Inflammatory macrophage treated with lipopolysaccharide for 1 hour (primary cell): ENCODE measurements around the gene FHAD1.

Experiments
- DNase-seq, 2 donors: peaks; one replicate each; pipeline ENCODE4 v3.0.0-alpha.2; 2020 to 2022

The FHAD1 gene

DNA sequence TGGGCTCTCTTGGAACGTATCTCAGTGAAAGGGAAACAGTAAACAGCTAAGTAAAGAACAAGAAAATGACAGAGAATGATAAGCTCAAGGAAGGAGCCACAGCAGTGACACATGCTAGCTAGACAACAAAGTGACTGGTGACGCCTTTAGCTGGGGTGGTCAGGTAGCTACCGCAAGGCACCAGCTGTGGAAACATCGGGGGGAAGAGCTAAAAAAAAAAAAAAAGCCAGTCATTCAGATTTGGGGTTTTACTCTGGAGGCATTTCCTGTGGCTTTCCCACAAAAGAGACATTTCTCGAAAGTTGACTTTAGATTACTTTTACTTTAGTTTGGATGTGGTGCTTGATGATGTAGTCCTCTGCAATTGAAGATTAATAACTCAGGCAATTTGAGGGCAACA, 2.1 kb downstream of the FHAD1 start:
- DNase-seq: no peak

DNA sequence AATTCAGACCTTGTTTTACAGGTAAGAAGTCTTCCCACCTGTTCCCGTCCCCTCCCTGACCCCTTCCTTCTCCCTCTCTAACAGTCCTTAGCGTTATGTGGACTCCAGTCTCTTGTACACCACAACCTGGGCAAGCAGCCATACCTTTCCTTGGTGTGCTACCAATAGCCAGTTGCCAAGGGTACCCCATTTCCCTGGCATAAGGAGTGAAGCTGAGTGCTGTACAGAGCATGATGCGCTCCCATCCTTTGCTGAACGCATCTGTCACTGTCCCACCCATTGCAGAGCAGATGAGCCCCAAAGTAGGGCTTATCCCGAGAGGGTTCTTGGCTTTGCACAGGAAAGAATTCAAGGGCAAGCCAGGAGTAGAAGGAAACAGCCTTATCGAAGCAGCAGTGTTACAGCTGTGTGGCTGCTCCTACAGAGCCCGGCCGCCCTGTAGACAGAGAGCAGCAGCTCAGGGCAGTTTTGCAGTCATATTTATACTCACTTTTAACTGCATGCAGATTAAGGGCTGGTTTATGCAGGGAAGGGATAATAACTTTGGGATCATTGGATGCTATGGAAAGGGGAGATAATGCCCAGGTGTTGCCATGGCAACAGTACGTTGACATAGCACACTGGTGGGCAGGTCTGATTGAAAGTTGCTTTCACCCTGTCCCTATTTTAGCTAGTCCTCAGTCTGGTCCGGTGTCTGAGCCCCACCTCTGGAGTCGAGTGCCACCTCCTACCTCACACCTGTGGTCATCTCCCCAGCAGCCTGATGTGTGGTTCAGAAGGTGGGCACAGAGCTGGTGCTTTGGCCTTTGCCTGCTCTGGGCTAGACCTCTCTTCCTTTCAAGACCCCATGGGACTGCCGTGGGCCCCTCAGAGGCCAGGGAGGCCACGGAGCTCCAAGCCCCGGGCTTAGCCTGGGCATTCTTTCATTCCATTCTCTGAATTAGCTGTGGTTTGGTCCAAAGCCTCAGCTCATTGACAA, 5.1 kb downstream of the FHAD1 start:
- no peak for DNase-seq

DNA sequence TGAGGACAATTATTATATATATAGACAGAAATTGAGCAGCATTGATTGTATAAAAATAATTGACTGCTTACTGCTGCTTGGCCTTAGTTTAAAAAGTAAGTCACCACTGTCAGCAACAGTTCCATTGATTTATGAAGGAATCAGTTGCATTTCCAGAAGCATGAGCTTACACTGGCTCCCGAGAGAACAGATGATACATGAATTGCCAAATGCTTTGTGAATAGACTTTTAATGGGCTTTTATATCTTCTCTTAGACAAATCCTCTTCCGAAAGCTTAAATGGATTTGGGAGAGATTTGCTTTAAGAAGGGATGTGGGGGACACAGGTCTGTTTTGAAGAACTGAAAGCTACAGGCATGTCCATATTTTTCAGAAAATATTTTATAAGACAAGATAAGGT, 7.5 kb downstream of the FHAD1 start:
- no peak for DNase-seq

DNA sequence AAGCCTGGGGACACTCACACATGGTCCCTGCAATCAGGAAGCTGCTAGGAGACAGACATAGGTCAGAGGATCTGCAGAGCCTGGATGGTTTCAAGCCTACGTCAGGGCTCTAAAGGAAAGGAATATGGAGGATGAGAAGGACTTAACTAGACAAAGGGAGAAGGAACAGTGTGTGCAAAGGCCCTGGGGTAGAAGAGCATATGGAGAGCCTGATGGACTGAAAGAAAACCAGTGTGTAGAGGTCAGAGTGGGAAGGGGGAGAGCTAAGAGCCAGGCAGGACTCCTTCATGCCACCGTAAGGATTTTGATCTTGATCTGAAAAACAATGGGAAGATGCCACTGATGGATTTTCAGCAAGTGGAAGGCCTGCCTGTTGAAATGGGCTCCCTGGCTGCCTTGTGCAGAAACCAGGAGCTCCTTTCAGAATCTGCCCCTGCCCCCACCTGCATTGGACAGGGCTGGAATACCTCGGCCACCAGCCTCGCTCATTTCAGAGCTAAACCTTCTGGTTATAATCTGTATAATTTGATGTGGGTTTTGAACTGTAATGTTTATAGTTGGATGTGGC, 8.6 kb downstream of the FHAD1 start:
- DNase-seq: no peak

DNA sequence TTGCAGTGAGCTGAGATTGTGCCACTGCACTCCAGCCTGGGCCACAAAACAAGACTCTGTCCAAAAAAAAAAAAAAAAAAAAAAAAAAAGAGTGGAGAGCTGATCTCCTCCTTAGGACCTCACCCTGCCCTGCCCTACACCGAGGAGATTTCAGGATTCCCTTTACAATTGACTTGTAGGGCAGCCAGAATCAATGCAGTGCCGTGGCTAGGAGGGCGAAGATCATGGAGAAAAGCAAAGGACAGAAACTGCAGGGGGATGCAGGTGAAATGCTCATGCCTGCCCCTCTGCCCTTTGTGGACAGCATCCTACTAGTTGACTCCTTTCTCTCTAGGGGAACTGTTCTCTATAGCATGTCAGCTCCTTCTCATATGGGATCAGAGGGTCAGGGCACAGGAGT, 9.6 kb downstream of the FHAD1 start:
- DNase-seq: no peak

DNA sequence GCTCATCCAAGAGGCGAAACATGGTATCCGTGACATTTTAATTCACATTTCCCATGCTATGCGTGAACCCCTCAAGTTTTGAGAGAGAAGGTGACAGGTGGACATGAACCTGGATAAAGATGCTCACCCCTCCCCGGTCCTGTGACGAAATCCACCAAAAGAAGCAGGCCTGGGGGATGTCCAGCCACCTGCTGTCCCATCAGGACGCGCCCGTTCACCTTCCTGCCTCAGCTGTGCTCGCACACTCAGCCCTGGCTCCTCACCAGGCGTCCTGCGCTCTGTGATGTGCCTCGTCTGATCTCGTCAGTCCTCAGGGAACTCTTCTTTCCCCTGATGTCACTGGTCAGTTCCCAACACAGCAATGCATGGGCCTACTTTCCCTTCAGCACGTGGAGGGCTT, 10.3 kb downstream of the FHAD1 start:
- no peak for DNase-seq

DNA sequence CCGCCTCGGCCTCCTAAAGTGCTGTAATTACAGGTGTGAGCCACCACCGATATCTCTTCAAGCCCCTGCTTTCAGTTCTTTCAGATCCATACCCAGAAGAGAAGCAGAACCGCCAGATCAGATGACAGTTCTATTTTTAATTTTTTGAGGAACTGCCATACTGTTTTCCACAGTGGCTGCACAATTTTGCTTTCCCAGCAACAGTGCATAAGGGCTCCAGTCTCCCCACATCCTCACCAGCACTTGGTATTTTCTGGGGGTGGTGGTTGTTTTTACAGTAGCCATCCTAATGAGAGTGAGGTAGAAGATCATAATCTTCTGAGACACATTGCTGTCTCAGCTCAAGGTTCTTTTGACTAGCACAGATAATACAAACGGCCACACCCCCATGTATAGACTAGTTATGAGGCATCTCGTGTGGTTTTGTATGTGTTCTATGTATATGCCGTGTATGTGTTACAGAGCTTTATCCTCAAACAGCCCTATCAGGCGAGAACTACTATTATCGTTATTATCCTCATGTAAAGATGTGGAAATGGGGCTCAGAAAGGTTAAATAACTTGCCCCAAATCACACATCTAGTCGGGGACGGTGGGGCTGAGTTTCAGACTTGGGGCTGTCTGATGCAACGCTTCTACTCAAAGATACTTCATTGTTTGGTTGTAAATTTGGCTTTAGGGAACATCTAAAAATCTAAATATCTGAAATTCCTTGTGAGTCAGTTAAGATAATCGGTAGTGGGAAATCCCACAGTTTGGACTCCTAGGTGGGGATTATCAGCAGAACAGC, 12.0 kb downstream of the FHAD1 start:
- DNase-seq: peak; percentile 55 to 76

DNA sequence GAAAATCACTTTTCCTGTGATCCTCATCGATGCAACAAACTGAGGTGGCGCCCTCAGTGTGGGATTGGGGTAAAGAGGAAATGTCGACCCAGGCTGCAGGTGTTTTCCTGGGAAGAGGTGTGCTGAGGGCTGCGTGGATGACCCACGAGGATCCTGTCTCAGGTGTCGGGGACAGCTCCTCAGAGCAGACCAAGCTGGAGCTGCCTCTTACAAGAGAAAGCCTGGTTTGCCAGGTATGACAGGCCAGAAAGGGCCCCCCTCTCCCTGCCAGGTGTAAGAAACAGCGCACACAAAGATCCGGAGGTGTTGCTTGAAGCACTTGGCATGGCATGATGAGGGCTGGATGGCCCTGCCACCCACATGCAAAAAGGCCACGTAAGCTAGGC, 12.6 kb downstream of the FHAD1 start:
- no peak for DNase-seq

DNA sequence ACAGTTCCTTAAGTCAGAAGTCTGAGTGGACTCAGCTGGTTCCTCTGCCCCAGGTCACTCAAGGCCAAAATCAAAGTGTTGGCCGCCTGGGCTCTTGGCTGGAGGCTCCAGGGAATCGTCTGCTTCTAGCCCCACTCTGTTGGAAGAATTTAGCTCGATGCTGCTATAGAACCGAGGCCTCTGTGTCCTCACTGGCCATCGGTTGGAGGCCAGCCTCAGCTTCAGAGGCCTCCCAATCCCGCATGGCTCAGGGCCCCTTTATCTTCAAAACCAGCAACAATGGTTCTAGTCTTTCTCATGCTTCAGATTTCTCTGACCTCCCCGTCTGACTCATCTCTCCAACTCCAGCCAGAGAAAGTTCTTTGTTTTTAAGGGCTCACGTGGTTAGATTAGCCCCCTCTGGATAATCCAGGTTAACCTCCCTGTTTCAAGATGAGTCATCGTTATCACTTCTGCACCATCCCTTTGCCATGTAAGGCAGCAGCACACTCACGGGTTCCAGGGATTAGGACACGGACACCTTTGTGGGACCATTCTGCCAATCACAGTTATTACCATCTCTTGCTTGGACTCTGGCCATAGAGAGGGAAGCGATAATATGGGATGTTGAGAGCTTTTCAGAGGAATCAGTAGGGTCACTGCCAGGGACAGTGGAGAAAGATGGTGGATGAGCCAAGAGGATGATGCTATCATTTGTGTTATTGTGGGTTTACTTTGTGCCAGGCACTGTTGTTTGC, 13.6 kb downstream of the FHAD1 start:
- DNase-seq: peak in 1 of 2 donors; percentile 35

DNA sequence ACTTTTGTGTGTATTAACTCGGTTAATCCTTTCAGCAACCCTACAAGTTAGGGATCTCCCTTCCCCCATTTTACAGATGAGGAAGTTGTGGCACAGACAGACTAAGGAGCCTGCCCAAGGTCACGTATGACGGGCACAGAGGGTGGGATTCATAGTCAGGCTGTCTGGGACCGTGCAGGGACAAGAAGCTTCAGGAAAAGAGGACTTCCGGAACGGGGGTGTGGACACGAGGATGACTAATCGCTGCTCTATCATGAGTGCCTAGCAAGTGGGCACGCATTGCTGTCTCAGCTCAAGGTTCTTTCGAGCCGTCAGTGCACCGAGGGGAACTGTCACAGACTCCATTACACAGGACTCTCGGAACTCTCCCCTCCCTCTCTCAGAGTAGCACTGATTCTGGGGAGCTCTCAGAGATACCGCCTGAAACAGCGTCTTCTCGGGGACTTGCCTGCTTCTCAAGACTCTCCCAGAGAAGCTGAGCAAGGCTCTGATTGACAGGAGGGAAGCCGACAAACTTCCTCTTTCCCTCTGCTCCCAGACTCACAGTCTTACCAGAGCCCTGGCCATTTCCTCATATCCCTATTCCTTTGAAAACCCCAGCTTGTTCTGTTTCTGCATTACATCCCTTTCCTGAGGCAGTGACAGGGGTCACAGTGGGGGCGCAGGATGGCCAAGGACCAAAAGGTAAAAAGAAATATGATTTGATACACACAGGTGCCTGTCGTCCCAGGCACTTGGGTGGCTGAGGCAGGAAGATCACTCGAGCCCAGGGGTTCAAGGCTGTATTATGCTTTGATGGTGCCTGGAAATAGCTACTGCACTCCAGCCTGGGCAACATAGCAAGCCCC, 14.4 kb downstream of the FHAD1 start:
- DNase-seq: peak; percentile 88 to 97

DNA sequence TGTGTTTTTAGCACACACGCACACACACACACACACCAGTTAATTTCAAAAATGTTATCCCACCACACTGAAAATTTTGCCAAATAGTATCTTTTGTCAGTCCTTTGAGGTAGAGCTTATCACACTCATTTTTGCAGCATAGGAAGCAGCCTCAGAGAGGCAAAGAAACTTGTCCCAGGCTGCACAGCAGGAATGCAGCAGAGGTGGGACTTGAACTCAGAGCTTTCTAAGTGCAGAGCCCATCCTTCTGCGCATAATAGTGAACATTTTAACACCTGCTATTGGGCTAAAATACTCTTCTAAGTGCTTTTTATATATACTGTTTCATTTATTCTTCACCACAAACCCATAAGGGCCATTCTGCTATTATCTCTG, 15.0 kb downstream of the FHAD1 start:
- no peak for DNase-seq

DNA sequence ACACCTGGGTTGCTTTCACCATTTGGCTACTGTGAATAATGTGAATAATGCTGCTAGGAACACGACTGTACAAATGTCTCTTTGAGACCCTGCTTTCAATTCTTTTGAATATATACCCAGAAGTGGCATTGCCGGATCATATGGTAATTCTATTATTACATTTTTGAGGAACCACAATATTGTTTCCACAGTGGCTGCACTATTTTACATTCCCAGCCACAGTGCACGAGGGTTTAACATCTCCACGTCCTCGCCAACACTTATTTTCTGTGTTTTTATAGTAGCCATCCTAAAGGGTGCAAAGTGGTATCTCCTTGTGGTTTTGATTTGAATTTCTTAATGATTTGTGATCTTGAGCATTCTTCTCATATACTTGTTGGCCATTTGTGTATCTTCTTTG, 15.7 kb downstream of the FHAD1 start:
- no peak for DNase-seq

DNA sequence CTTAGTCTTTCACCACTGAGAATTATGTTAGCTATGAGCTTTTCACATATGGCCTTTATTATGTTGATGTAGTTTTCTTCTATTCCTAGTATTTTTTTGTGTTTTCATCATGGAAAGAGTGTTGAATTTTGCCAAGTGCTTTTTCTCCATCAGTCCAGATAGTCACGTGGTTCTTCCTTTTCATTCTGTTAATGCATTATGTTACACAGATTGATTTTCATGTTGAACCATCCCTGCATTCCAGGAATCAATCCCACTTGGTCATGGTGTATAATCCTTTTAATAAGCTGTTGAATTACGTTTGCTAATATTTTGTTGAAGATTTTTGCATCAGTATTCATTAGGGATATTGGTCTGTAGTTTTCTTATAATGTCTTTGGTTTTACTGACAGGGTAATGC, 17.7 kb downstream of the FHAD1 start:
- DNase-seq: no peak

DNA sequence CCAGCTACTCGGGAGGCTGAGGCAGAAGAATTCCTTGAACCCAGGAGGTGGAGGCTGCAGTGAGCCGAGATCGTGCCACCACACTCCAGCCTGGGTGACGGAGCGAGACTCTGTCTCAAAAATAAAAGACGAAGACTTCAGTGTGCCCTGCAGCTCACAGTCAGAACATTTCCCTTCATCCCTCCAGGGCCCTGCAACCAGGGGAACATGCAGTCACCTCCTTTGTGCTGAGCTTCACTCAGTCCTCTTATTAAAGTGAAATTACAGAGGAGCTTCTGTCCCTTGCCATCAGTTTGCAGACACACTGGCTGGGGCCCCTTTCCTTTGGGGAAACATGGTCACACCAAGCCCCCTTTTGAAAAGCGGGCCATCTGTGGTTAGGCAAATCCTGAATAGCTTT, 24.2 kb downstream of the FHAD1 start:
- DNase-seq: no peak

DNA sequence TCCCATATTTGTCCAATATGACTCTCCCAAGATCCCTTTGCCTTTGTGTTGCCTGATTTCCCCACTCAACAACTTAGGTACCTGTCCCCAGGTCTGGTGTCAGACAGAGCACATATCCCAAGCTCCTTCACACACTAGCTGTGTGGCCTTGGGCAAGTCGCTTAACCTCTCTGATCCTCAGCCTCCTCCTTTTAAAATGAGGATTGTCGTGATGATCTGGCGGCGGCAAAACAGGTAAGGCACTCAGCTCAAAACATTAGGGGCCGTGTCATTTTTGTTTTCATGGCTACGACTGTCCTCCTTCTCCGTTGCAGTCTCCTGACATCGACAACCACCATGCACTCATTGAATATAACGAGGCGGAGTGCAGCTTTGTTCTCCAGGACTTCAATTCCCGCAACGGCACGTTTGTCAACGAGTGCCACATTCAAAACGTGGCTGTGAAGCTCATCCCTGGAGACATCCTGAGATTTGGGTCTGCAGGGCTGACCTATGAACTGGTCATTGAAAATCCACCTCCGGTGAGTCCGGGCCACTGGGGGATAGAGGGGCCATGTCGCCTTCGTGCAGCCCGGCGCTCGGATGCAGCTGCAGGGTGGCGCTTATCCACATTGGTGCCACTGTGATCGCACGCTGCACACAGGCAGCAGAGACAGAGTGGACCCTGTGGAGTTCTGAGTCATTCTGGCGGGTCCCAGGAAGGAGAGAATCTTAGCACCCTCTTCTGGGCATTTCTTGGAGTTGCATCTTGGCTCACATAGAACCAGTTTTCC, 25.2 kb downstream of the FHAD1 start:
- peak; percentile 73 to 92 for DNase-seq

DNA sequence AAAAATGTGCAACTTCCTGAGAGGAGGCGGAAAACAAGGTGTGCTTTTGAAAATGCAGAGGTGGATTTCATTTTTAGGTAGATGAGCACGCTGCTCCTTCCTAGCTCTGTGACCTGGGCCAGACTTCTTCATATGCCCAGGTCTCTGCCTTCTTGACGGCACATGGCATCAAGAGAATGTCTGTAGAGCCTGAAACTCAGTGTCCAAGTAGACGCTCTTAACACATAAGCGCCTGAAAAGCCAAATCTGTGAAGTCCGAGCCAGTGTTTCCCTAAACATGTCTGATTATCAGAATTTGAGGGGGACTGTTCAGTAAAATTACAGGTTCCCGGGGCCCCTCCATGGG, 25.7 kb downstream of the FHAD1 start:
- DNase-seq: no peak

DNA sequence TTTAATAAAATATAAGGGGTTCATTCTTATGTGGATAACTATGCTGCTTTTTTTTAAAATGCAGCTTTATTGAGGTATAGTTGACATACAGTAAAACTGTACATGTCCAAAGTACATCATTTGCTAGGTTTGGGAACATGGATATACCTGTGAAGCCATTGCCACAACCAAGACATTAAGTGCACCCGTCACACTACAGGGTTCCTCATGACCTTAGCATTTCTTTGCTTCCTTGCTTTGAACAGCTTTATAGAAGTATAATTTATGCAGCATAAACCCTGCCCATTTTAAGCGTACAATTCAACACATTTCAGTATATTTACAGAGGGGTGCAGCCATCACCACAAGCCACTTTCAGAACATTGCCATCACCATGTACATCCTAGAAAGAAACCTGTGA, 26.3 kb downstream of the FHAD1 start:
- DNase-seq: no peak

DNA sequence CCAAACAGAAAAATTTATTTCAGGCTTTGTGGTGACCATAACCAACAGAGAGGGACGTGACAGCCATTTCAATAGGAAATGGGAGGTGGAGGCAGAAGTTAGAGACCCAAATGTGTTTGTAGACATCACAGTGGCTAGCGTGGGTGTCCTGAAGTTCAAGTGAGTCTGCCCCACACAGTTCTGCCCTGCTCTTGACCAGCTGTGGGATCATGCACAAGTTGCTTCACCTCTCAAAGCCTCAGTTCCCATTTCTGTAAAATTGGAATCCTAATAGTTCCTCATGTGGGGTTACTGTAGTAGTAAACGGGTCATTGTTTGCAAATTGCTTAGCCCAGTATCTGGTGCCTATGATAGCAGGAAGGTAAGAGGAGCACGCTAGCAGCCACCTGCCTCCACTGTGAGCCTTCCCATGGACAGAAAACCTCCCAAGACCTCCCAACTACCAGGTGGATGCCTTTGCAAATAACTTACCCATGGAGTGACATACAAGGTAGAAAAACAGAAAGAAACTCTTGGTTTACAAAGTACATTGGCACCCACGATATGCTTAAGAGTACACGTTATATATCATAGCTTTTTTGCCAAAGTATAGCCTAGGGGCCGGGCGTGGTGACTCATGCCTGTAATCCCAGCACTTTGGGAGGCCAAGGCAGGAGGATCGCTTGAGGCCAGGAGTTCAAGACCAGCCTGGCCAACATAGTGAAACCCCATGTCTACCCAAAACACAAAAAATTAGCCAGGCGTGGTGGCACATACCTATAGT, 29.1 kb downstream of the FHAD1 start:
- peak; percentile 90 to 94 for DNase-seq

DNA sequence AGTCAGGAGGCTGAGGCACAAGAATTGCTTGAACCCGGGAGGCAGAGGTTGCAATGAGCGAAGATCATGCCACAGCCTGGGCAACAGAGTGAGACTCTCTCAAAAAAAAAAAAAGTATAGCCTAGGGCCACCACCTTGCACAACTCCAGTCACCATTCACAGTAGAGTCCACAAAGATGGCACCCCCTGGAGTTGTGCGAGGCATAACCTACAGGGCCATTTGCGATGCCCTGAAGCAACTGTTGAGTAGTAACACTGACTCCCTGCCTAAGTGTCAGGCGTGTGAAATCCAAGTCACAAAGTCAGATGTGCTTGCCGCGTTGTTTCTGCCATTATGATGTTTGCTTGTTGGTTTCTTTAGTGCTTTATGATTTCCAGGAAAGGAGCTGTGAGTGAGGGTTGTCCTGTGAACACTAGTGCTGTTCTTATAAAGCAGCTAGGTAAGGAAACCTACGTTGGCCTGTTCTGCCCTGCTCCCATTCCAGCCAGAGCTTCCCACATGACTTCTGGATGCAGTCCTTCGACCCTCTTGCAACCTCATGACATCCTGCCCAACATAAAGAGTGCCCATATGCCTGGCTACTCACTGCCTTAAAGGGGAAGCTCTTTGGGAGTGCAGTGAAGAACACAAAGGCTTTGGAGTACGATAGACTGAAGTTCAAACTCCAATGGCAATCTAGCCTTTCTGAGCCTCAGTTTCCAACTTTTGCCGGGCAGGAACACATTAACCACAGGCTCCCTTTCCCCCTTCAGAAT, 29.8 kb downstream of the FHAD1 start:
- DNase-seq: peak in 1 of 2 donors; percentile 26

DNA sequence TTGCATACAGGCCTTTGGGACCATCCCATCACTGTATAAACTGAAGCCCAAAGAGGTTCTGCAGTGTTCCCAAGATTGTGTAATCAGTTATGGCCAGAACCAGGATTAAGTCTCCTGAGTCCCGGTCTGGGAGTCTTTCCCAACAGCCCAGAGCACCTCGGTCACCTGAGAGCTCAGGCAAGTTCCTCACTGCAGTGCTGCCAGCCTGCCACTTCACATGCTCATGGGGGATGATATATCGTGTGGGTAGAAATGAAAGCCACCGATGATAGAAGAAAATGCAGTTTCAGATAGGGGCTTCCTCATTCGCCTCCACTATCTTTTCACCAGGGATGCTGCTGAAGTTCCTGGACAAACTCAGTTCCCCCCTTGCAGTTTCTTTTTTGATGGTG, 30.4 kb downstream of the FHAD1 start:
- DNase-seq: peak in 1 of 2 donors; percentile 62
